GM18499 (cell line): ENCODE data around the gene IFNL1.
"Not testable (repeated sequence)": the region's sequence is repeated elsewhere in the genome, so short reads cannot be mapped to it uniquely, and the experiment has no call there.

Experiments used
- ATAC-seq: cut with Tn5 transposase; IDR thresholded peaks from one replicate; pipeline ENCODE4 v1.9.1; 2021; ENCODE audit warnings: moderate number of reproducible peaks; ENCODE audit not compliant: insufficient read depth, unreplicated experiment

Gene IFNL1

DNA sequence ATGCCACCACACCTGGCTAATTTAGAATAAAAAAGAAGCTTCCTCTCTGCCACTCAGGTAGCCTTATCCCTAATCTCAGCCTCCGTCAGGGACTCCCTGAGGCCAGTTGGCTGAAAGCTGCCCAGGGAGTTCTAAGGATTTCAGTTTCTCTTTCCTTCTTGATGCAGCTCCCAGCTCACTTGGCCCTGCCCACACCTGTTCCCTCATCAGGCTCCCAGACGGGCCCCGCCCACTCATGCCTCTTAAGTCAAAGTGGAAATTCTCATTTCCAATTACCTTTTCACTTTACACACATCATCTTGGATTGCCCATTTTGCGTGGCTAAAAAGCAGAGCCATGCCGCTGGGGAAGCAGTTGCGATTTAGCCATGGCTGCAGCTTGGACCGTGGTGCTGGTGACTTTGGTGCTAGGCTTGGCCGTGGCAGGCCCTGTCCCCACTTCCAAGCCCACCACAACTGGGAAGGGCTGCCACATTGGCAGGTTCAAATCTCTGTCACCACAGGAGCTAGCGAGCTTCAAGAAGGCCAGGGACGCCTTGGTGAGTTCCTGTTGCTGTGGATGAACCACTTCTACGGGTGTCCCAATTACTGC, at the start of gene IFNL1:
Gene IFNL1, plus strand, starts transcription at position 353 of the 591 bp plus-strand sequence. Its CDS starts 15 bp downstream, at position 368.
- no peak for ATAC-seq

DNA sequence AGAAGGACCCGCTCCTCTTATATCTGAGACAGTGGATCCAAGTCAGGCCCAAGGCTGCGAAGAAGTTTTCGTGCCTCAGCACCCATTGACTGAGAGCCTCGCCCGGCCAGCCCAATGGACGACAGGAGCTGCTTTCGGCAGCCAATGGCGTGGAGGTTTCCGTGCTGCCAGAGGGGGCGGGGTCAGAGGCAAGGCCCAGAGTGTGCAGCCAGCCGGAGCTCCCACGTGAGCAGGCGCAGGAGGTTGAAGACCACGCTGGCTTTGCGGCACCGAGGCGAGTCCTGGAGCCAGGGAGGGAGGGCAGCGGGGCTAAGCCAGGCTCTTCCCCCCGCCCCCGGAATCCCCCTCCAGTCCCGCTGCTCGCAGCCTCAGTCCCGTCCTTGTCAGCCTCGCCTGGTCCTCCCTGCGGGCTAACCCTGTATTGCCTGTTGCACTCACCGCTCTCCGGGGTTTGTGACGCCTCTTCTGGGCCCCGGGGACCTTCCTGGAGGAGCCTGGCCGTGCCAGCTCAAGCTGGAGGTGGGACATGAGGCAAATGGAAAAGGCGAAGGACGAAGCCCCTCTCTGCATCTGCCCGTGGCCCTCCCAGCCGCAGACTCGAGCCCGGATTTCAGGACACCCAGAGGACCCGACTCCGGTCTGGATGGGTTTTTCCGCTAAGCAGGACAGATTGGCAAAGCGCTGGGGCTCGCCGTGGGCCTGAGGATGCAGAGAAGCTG, 49.1 kb upstream of the IFNL1 start:
- no peak for ATAC-seq

DNA sequence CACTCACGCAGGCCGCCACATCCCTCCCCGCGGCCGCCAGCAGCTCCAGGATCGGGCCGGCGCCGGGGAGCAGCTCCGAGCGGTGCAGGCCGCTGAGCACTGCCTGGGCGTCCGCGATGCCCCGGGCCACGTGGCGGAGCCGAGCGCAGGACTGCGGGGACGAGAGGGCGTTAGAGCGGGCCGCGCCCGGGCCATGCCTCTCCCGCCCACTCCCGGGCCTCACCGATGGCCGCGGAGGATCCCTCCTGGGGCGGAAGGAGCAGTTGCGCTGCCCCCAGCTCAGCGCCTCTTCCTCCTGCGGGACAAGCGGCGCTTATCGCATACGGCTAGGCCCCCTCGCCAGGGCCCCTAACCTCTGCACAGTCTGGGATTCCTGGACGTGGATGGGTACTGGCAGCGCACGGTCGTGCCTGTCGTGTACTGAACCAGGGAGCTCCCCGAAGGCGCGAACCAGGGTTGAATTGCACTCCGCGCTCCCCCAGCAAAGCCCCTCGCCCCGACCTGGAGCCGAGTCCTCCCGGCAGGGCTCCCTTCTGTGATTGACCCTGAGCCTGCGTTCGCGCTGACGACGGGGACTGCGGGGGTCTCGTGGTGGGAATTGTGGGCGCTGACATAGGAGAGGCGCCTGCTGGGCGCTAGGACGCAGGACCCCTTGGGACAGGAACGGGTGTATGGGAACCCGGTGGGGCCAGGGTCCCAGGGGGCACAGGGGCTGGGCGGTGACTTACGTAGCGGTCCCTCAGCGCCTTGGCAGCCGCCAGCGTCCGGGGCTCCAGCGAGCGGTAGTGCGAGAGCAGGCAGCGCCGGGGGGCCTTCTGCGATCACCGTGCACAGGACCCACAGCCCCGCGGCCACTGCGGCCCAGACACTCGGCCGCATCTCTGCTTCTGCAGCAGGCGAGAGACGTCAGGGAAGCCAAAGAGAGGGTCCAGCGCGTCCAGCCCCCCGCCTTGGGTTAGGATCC, 48.2 kb upstream of the IFNL1 start:
- ATAC-seq: no peak

DNA sequence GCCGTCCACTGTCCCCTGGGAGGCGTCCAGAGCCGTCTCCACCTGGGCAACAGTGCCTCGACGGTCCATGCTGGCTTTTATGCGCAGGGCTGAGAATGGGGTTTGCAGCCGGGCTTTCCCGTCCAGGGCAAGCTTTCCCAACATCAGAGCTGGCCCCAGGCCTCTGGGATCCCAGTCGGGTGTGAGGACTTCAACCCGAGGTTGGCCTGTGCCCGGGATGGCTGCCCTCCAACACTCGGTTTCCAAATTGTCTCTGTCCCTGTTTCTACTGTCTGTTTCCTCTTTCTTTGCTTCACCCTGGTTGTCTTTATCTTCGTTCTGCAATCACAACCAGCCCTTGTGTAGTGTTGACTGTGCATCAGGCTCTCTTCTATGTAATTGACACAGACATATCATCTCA, 47.4 kb upstream of the IFNL1 start, which contains the start of gene IFNL4:
Gene IFNL4, minus strand, starts transcription at position 51 of the 400 bp plus-strand sequence.
- ATAC-seq: no peak

DNA sequence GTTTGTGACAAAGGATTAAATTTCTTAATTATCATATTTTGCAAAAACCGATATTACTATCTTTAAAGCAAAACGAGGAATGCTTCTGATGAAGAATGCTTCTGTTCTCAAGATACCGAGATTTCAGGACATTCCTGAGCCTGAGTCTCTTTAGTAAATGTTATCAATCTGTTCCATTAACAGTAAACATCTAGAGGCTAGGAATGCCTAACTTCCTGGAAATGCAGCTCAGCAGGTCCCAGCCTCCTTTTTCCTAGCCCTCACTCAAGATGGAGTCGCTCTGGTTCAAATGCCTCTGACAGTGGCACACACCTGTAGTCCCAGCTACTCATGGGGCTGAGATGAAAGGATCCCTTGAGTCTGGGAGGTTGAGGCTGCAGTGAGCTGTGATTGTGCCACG, 45.1 kb upstream of the IFNL1 start:
- ATAC-seq: no peak

DNA sequence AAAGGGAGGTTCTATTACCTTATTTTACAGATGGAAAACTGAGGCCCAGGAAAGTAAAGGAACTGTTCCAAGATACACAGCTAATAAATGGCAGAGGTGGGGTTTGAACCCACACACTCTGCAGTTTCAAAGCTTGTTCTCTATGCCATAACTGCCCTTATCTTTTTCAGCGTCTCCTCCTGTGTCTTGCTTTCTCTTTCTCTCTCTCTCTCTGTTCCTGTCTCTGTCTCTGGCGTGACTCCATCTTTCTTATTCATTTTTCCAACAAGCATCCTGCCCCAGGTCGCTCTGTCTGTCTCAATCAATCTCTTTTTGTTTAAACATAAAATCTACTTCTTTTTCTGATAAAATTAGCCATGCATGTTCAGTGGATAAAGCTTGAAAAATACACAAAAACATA, 44.4 kb upstream of the IFNL1 start:
- no peak for ATAC-seq

DNA sequence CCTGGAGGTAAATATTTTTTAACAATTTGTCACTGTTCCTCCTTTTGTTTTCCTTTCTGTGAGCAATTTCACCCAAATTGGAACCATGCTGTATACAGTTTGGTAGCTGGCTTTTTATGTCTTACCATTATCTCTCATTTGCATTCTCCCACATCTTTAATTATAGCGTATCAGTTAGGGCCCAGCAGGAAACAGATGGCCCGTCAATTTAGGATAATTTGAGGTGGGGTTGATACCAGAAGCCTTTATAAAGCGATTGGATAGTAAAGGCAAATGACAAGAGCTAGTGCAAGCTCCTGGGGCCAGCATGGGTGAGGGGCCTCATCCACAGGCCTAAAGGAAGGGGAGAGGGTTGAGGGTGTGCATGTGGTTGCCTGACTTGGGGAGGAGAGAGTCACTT, 43.7 kb upstream of the IFNL1 start:
- no peak for ATAC-seq

DNA sequence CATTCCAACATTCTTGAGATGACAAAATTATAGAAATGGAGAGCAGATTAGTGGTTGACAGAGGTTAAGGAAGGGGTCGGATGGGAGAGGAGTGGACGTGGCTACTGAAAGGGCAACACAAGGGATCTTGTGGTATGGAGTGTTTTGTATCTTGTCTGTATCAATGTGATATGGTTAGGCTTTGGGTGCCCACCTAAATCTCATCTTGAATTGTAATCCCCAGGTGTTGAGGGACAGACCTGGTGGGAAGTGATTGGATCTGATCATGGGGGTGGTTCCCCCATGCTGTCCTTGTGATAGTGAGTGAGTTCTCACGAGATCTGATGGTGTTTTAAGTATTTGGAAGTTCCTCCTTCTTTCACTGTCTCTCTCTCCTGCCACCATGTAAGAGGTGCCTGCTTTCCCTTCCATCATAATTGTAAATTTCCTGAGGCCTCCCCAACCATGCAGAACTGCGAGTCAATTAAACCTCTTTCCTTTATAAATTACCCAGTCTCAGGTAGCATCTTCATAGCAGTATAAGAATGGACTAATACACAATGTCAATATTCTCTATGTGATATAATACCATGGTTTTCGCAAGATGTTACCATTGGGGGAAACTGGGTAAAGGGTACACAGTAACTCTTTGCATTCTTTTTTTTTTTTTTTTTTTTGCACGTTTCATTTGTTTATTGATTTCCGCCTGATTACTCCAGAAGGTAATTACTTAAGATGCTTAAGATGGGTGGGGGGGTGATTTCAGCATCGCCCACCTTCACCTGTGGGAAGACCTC, 42.6 kb upstream of the IFNL1 start:
- ATAC-seq: no peak

DNA sequence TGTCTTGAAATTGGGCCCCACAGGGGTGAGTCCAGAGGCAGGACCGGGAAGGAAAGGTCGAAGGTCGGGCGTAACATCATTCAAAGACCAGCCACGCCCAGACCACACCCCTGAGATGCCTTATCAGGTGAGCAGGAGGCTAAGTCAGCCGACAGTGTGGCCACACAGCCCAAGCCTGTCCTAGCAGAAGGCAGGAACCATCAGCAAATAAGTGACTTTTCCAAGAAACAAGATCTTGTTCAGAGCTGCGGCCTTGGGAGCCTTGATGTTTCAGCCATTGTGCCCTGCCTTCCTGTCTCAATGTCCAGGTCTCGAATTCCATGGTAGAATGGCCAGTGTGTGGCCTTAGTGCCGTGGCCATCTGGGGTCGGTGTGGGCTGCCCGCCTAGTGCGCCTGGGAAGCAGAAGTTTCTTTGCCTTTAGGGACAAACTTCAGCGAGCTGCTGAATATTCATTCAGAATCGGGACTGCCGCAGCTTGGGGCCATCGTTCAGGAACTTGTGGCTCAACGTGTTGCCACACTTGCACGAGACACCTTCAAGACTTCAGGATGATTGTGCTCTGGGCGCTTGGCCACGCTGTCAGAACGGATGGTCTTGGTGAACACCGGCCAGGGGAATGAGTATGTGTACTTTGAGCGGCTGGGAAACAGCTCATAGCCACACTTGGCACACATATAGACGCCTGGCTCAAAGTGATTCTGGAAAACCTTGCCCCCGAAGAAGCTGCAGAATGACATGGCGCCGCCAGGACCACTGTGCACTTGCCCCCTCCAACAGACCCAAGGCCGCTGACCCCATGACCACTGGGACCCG, 41.5 kb upstream of the IFNL1 start:
- no peak for ATAC-seq

DNA sequence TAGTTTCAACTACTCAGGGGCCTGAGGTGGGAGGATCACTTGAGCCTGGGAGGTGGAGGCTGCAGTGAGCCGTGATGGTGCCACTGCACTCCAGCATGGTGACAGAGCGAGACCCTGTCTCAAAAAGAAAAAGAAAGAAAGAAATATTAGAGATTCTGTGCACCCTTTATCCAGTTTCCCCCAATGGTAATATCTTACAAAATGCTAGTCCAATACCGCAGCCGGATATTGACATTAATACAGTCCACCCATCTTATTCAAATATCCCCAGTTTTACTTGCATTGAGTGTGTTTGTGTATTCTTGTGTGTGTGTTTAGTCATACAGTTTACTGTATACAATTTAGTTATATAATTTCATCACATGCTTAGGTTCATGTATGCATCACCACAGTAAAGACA, 39.0 kb upstream of the IFNL1 start:
- ATAC-seq: no peak

DNA sequence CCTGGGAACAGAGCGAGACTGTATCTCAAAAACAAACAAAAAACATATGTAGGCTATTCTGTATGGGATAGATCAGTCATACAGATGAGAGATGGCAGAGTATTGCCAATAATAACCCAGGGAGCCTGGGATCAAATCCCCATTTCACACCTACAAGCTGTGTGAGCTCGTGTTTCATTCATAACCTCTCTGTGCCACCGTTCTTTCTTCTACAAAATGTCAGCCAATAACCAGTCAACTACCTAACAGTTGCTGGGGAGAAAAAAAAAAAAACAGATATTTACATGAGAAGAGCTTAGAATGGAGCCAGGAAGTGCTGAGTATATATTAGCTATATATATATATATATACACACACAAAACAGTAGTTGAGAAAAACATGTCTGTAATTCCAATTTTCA, 34.5 kb upstream of the IFNL1 start:
- ATAC-seq: no peak

DNA sequence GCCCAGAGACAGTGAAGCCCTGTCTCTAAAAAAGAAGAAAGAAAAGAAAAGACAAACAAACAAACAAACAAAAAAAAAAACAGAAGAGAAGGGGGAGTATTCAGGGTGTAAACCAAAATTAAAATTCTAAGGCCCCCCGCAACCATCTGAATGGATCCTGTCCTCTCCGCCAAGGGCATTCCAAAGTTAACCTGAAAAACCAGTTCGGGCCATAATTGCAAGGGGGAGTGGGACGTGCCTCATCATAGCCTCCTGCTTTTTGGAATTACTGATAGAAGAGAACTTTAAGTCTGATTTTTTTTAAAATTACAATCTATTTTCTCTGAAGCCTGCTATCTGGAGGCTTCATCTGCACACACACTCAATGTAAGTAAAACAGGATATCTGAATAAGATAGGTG, 33.7 kb upstream of the IFNL1 start:
- ATAC-seq: no peak

DNA sequence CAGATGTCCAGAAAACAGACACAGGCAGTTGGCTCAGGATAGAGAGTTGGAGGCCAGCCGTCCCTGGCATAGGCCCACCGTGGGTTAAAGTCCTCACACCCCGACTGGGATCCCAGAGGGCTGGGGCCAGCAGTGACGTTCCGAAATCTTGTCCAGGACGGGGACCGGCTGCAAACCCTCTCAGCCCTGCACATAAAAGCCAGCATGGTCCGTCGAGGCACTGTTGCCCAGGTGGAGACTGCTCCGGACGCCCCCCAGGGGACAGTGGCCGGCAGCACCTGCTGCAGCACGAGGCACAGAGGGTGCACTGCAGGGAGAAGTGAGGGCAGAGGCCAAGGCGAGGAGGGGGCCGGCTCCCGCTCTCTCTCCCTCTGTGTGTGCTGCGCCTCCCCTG, 32.3 kb upstream of the IFNL1 start:
- no peak for ATAC-seq

DNA sequence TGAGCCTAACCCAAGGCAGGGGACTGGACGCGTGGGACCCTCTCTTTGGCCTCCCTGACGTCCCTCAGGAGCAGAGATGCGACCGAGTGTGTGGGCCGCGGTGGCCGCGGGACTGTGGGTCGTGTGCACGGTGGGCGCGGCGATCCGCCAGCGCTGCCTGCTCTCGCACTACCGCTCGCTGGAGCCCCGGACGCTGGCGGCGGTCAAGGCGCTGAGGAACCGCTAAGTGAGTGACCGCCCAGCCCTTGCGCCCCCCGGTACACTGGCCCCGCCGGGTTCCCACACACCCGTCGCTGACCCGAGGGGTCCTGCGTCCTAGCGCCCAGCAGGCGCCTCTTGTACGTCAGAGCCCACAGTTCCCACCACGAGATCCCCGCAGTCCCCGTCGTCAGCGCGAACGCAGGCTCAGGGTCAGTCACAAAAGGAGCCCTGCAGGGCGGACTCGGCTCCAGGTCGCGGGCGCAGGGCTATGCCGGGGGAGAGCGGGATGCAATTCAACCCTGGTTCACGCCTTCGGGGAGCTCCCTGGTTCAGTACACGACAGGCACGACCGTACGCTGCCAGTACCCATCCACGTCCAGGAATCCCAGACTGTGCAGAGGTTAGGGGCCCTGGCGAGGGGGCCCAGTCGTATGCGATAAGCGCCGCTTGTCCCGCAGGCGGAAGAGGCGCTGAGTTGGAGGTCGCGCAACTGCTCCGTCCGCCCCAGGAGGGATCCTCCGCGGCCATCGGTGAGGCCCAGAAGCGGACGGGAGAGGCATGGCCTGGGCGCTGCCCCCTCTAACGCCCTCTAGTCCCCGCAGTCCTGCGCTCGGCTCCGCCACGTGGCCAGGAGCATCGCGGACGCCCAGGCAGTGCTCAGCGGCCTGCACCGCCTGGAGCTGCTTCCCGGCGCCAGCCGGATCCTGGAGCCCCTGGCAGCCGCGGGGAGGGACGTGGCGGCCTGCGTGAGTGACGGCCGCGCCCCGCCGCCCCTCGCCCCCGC, 31.6 kb upstream of the IFNL1 start:
- ATAC-seq: no peak

DNA sequence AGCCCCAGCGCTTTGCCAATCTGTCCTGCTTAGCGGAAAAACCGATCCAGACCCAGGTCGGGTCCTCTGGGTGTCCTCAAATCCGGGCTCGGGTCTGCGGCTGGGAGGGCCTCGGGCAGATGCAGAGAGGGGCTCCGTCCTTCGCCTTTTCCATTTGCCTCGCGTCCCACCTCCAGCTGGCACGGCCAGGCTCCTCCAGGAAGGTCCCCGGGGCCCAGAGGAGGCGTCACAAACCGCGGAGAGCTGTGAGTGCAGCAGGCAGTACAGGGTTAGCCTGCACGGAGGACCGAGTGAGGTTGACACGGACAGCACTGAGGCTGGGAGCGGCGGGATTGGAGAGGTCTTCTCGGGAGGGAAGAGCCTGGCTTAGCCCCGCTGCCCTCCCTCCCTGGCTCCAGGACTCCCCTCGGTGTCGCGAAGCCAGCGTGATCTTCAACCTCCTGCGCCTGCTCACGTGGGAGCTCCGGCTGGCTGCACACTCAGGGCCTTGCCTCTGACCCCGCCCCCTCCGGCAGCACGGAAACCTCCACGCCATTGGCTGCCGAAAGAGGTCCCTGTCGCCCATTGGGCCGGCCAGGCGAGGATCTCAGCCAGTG, 30.8 kb upstream of the IFNL1 start:
- no peak for ATAC-seq

DNA sequence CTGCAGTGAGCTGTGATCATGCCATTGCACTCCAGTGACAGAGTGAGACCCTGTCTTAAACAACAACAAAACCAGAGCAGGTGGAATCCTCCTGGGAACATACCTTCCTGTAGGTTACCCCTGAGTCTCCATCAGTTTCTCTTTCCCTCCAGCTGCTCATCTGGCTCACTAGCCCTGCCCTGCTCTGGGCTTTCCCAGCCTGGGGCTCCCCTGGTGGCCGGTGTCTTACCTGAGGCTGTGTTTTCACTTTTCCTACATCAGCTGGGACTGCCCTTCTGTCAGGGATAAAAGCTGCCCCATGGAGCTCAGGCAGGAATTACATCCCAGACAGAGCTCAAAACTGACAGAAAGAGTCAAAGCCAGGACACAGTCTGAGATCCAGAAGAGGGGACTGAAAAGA, 28.1 kb upstream of the IFNL1 start, which contains the start of gene IFNL2:
Gene IFNL2, plus strand, starts transcription at position 312 of the 400 bp plus-strand sequence. CDS start 173 bp downstream, outside the sequence.
- ATAC-seq: not testable (repeated sequence)

DNA sequence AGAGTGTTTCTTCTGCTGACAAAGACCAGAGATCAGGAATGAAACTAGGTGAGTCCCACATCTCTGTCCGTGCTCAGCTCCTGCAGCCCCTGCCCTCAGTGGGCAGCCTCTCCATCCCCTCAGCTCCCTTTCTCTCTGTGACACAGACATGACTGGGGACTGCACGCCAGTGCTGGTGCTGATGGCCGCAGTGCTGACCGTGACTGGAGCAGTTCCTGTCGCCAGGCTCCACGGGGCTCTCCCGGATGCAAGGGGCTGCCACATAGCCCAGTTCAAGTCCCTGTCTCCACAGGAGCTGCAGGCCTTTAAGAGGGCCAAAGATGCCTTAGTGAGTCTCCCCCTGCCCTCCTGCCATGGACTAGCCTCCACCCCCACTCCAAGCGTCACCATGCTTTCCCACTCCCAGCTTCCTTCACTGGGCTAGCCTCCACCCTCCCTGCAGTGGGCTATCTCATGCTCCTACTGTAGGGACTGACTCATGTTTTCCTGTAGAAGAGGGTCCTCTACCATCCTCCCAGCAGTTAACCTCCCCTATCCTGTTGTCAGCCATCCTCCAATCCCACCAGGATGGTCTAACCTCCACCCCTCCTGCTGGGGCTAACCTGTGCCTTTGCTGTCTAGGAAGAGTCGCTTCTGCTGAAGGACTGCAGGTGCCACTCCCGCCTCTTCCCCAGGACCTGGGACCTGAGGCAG, 27.5 kb upstream of the IFNL1 start:
- not testable (repeated sequence) for ATAC-seq
